ENCODE results near the gene TMEM165. TPM values are rescaled to one million over a fixed set of nuclear protein-coding genes. Genes with fewer than 3 reads are reported as not detected.

The TMEM165 gene
- total RNA-seq, 1 donor from 2014 or later, result 141 TPM

DNA sequence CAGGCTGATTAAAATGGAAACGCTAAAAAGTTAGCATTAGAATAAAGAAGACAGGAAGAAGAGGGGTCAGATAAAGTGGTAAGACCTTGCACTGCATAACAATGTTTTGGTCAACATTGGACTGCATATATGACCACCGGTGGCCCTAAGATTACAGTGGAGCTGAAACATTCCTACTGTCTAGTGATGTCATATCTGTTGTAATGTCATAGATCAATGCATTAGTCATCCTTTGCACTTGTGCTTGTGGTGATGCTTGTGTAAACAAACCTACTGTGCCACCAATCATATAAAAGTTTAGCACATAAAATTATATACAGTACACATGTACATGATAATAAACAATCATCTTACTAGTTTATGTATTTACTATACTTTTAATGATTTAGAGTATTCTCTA is 73.0 kb downstream of the TMEM165 start:
- Histone ChIP-seq H3K27me3 (no peaks in the 10 kb centered on the region), H3K36me3 (peaks cover 33% of the 10 kb centered on the region), H3K9me3 (no peaks in the 10 kb centered on the region), H3K4me3 (no peak overlapping the region), H3K27ac (no peak overlapping the region), H3K4me1 (no peaks in the 10 kb centered on the region)
- DNase-seq (no peak), ATAC-seq (no peak)
- intact Hi-C loops (cut with DNase I), result no loop called here
- TF ChIP-seq, protein P1, sequence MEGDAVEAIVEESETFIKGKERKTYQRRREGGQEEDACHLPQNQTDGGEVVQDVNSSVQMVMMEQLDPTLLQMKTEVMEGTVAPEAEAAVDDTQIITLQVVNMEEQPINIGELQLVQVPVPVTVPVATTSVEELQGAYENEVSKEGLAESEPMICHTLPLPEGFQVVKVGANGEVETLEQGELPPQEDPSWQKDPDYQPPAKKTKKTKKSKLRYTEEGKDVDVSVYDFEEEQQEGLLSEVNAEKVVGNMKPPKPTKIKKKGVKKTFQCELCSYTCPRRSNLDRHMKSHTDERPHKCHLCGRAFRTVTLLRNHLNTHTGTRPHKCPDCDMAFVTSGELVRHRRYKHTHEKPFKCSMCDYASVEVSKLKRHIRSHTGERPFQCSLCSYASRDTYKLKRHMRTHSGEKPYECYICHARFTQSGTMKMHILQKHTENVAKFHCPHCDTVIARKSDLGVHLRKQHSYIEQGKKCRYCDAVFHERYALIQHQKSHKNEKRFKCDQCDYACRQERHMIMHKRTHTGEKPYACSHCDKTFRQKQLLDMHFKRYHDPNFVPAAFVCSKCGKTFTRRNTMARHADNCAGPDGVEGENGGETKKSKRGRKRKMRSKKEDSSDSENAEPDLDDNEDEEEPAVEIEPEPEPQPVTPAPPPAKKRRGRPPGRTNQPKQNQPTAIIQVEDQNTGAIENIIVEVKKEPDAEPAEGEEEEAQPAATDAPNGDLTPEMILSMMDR (IDR thresholded peaks at IDR 0.05), result no peak

GRCh38 chr4:55469979-55470378 is 74.2 kb downstream of the TMEM165 start:
- Histone ChIP-seq H3K27me3 (no peaks in the 10 kb centered on the region), H3K4me1 (no peaks in the 10 kb centered on the region), H3K36me3 (peaks cover 41% of the 10 kb centered on the region), H3K27ac (no peak overlapping the region), H3K9me3 (no peaks in the 10 kb centered on the region), H3K4me3 (no peak overlapping the region)
- ATAC-seq (no peak), DNase-seq (no peak)
- TF ChIP-seq, protein P1 (IDR thresholded peaks at IDR 0.05), result no peak
- intact Hi-C loops (cut with DNase I), result no loop called here

Other genes starting within 250 kb of the TMEM165 start
- 19.6 TPM for gene SRD5A3, start 49.7 kb upstream of the TMEM165 start, total RNA-seq
- gene CLOCK, start 151.0 kb downstream of the TMEM165 start, total RNA-seq, result 24.2 TPM
- gene PDCL2, start 196.3 kb downstream of the TMEM165 start, total RNA-seq, result not detected
- gene NMU, start 240.3 kb downstream of the TMEM165 start, total RNA-seq, result 2.1 TPM